Measurements from ENCODE around the gene ELFN1. TPM values are rescaled to one million over a fixed set of nuclear protein-coding genes. Genes with fewer than 3 reads are reported as not detected.

The ELFN1 gene
- total RNA-seq, 1 donor from 2014 or later: 0.71 TPM

DNA sequence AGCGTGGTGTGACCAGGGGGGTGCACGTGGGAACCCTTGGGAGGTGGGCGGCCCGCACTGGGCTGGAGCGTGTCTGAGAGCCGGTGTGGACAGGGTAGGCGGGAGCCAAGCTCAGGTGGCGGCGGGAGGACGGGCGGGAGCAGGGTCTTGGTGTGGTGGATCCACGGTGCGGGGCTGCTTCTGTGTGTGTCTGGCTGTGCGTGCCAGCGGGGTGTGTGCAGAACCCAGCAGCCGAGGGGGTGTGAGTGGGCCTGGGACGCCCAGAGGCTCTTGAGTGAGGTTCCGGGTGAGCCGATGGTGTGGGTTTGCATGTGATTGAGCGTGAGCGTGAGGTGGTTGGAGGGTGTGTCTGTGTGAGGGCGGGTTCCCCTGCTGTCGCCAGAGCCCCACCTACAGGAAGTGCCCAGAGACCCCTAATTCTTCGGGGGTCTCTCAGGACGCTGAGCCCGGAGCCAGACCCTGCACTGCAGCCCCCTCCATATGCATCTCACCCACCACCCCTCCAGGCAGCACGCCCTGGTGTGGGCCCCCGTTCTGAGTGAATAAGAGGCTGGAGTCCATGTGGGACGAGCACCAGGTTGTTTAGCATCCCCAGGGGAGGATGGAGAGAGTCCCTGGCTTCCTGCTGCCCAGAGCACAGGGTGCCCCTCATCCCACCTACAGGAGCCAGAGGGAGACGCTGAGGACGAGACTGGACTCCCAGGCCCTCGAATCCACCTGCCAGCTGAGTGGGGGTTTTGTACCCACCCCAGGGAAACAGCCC lies 78.2 kb downstream of the ELFN1 start:
- DNase-seq (ENCODE audit: low read depth): no peak
- H3K4me3 ChIP-seq (ENCODE audit: low read depth, low read length): no peak overlapping the region
- no peaks in the 10 kb centered on the region for H3K36me3 ChIP-seq (ENCODE audit: control insufficient read depth, insufficient read depth, low read length)
- TF ChIP-seq, protein P1, sequence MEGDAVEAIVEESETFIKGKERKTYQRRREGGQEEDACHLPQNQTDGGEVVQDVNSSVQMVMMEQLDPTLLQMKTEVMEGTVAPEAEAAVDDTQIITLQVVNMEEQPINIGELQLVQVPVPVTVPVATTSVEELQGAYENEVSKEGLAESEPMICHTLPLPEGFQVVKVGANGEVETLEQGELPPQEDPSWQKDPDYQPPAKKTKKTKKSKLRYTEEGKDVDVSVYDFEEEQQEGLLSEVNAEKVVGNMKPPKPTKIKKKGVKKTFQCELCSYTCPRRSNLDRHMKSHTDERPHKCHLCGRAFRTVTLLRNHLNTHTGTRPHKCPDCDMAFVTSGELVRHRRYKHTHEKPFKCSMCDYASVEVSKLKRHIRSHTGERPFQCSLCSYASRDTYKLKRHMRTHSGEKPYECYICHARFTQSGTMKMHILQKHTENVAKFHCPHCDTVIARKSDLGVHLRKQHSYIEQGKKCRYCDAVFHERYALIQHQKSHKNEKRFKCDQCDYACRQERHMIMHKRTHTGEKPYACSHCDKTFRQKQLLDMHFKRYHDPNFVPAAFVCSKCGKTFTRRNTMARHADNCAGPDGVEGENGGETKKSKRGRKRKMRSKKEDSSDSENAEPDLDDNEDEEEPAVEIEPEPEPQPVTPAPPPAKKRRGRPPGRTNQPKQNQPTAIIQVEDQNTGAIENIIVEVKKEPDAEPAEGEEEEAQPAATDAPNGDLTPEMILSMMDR (IDR thresholded peaks at IDR 0.05; ENCODE audit: insufficient read depth, low read length, poor library complexity, severe bottlenecking): no peak
- peaks cover 29% of the 10 kb centered on the region for H3K27me3 ChIP-seq (ENCODE audit: control insufficient read depth, insufficient read depth, low read length)

DNA sequence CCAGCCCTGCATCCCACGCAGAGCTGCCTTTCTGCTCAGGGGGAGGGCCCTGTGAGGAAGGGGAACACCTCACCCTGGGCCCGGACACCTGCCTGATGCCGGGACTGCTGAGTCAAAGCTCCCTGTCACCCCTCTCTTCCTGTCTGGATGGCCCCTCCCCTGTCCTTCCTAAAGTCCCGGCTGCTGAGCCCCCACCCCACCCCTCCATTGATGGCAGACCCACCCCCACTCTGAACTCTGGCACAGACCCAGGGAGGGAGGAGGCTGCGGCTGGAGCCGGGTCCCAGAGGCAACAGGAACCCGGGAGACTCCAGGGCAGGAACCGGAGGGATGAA lies 78.7 kb downstream of the ELFN1 start:
- Histone ChIP-seq H3K4me3 (ENCODE audit: low read depth, low read length) (no peak overlapping the region), H3K27me3 (ENCODE audit: control insufficient read depth, insufficient read depth, low read length) (peaks cover 27% of the 10 kb centered on the region), H3K36me3 (ENCODE audit: control insufficient read depth, insufficient read depth, low read length) (no peaks in the 10 kb centered on the region)
- no peak for DNase-seq (ENCODE audit: low read depth)
- TF ChIP-seq, protein P1 (IDR thresholded peaks at IDR 0.05; ENCODE audit: insufficient read depth, low read length, poor library complexity, severe bottlenecking): no peak

DNA sequence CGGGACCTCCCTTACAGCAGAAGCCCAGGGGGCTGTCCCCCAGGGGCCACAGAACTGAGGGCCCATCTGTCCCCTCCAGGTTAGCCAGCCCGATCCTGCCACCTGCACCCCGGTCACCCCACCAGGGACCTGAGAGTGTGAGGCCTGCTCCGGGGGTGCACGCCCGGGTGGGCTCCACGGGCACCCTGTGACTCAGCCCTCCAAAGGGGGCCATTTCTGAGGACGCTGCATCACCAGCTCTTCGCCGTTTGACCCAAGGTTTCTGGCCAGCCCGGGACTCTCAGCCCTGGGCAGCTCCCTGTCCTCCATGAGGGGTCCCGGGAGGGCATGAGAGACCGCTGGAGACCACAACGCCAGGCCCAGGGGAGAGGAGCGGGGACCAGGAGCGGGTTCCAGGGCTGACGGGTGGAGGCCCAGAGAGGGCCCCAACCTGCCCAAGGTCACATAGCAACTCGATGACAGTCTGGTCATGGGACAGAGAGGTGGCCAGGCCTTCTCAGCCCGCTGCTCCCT lies 79.3 kb downstream of the ELFN1 start:
- TF ChIP-seq, protein P1 (IDR thresholded peaks at IDR 0.05; ENCODE audit: insufficient read depth, low read length, poor library complexity, severe bottlenecking): no peak
- Histone ChIP-seq H3K27me3 (ENCODE audit: control insufficient read depth, insufficient read depth, low read length) (peaks cover 27% of the 10 kb centered on the region), H3K4me3 (ENCODE audit: low read depth, low read length) (no peak overlapping the region), H3K36me3 (ENCODE audit: control insufficient read depth, insufficient read depth, low read length) (no peaks in the 10 kb centered on the region)
- no peak for DNase-seq (ENCODE audit: low read depth)

DNA sequence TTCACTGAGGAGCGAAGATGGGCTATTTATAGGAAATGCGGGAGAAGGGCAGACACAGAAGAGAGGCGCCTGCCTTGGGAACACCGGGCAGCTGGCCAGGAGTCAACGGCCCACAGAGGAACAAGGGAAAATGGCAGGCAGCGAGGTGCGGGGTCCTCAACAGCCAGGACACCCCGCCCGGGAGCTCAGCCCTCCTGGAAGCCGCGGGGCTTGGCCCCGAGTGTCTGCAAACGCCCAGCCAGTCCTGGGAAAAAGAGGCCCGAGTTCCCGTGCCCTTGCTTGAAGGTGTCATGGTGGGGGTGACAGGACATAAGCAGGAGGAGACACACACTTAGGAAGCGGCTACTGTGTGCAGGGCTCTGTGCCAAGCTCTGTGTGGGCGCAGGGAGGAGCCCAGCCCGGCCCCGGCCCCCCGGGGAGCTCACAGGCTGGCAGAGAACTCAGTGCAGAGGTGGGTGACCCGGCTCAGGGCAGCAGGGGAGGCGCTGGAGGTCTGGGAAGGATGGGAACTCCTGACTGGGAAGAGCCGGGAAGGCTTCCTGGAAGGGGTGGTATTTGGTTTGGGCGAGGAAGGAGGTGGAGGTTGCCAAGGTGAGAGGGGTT lies 79.9 kb downstream of the ELFN1 start:
- H3K36me3 ChIP-seq (ENCODE audit: control insufficient read depth, insufficient read depth, low read length): no peaks in the 10 kb centered on the region
- no peak for DNase-seq (ENCODE audit: low read depth)
- peaks cover 27% of the 10 kb centered on the region for H3K27me3 ChIP-seq (ENCODE audit: control insufficient read depth, insufficient read depth, low read length)
- TF ChIP-seq, protein P1 (IDR thresholded peaks at IDR 0.05; ENCODE audit: insufficient read depth, low read length, poor library complexity, severe bottlenecking): no peak
- no peak overlapping the region for H3K4me3 ChIP-seq (ENCODE audit: low read depth, low read length)

DNA sequence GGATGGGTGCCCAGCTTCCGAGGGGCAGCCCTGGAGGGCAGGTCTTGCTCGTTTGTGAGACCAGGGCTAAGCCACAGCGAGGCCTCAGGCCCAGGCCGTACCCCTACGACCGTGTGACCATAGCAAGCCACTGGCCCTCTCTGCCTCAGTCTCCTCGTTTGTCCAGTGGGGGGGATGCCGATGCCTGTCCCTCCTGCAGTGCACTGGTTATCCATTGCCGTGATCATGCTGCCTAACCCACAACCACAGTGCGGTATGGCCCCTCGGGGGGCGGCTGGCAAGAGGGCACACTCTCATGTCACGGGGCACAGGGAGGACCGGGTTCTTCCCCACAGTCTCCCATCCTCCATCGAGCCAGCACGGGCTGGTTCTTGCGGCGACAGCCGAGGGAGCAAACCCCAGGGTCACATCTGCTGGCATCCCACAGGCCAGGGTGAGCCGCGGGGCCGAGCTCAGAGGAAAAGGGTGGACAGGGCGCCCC lies 80.5 kb downstream of the ELFN1 start:
- peaks cover 27% of the 10 kb centered on the region for H3K27me3 ChIP-seq (ENCODE audit: control insufficient read depth, insufficient read depth, low read length)

More for the DNA sequence above, 80.5 kb downstream of the ELFN1 start:
- Histone ChIP-seq H3K4me3 (ENCODE audit: low read depth, low read length) (no peak overlapping the region), H3K36me3 (ENCODE audit: control insufficient read depth, insufficient read depth, low read length) (no peaks in the 10 kb centered on the region)
- no peak for DNase-seq (ENCODE audit: low read depth)
- TF ChIP-seq, protein P1 (IDR thresholded peaks at IDR 0.05; ENCODE audit: insufficient read depth, low read length, poor library complexity, severe bottlenecking): no peak
